Large intestine (tissue), 3 donors: Measurements from ENCODE around the gene ATP8A2. TPM values are rescaled to one million over a fixed set of nuclear protein-coding genes. Genes with fewer than 3 reads are reported as not detected.
"Not testable (repeated sequence)": the region's sequence is repeated elsewhere in the genome, so short reads cannot be mapped to it uniquely, and the experiment has no call there.

Experiments
- DNase-seq, 2 donors: peaks; one replicate each; pipeline versions ENCODE4 v3.0.0 to v3.0.0-alpha.2; 2013
- H3K27ac ChIP-seq: one replicate; pipeline ENCODE4 v1.5.1; 2013; ENCODE audit warnings: low read length
- H3K27me3 ChIP-seq: 2 replicates; pipeline ENCODE4 v1.6.1; 2013; ENCODE audit warnings: low read length; ENCODE audit not compliant: control insufficient read depth, insufficient read depth
- H3K36me3 ChIP-seq: 2 replicates; pipeline ENCODE4 v1.6.1; 2013; ENCODE audit warnings: low read length; ENCODE audit not compliant: control insufficient read depth, insufficient read depth
- H3K4me1 ChIP-seq: one replicate; pipeline ENCODE4 v1.6.1; 2013; ENCODE audit warnings: low read length; ENCODE audit not compliant: control insufficient read depth, insufficient read depth
- H3K4me3 ChIP-seq: one replicate; pipeline ENCODE4 v1.5.1; 2013; ENCODE audit warnings: low read length
- H3K9me3 ChIP-seq: one replicate; pipeline ENCODE4 v1.6.1; 2013; ENCODE audit warnings: mild to moderate bottlenecking, low read depth, low read length, moderate library complexity; ENCODE audit not compliant: control insufficient read depth
- WGBS: methylation state at CpG from one replicate; pipeline ENCODE4 v1.1.5; 2013; ENCODE audit warnings: low lambda C conversion rate; ENCODE audit not compliant: insufficient coverage; 5-methylcytosine and 5-hydroxymethylcytosine counted together
- polyA plus RNA-seq: library from polyadenylated mRNA; unstranded; fragments of 120-200 nt; gene quantifications from one replicate; pipeline ENCODE4 v1.2.1, GENCODE V29; 2013

Gene ATP8A2
- polyA plus RNA-seq, 1 donor: 2.3 TPM

DNA sequence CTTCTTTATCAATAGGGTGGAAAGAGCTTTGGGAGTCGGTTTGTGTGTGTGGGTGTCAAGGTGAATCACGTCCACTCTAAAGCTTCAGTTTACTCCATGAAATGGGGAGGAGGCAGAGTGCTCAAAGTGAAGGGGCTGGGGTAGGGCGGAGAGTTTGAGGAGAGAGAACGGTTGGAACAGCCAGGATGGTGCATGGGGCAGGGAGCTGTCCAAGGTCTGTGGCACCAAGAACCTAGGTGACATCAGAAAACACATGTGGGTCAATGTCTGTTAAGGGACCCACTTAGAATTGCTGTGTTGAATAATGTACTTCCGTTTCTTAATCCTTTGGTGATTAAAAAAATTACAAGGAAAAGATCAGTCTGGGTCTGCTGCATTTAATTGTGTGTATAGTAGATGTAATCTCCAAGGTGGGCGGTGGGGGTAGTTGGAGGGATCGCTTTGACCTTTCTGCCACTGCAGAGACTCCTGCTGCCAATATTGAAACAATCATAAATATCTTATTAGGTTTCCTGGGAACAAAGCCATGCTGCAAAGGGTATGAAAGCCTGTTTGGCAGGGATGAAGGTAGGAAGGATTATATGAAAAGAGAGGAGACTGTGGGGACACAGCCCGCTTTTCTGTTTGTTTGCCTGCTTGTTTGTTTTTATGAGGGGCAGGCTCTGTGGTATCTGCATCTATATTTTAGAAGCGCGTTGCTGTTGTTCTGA lies 122.3 kb downstream of the ATP8A2 start:
- H3K4me3 ChIP-seq: no peak overlapping the region
- WGBS: 0% methylated on average over 1 of the region's 10 CpGs
- no peaks in the 10 kb centered on the region for H3K4me1 ChIP-seq
- H3K27ac ChIP-seq: no peak overlapping the region
- no peaks in the 10 kb centered on the region for H3K36me3 ChIP-seq
- H3K9me3 ChIP-seq: no peaks in the 10 kb centered on the region
- peaks cover 11% of the 10 kb centered on the region for H3K27me3 ChIP-seq
- no peak for DNase-seq

DNA sequence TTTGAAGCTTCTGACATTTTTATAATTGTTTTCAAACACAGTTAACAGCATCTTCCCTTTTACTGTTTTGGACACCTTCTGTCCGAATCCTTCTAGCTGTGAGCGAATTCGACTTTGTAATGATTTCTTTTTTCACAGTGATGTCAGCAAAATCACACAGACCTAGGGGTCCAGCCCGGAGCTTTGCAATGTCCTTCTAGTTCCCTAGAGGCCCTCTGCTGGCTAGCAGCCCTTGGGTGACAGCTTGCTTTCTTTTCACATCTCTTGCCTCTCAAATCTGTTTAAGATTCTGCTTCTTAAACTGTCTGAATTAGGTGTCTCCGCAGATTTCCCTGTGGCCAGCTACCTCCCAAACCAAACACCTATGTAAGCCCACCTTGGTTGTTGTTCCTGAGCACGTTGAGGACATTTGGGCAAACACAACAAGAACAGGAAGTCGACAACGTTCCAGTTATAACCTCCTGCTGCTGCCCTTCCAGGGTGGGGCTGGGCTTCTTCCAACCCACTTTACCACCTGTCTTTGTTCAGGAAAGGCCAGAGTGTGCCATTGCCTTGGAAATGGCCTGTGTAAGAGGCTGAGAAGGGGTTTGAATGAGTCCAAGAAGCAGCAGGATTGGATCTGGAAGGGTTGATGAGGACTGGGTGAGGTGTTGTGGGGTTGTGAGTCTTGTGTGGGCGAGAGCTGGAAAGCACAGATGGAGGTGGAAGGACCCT lies 123.1 kb downstream of the ATP8A2 start:
- no CpG with 5 or more reads among the region's 9 CpGs for WGBS
- Histone ChIP-seq H3K36me3 (no peaks in the 10 kb centered on the region), H3K27me3 (peaks cover 7% of the 10 kb centered on the region)

GRCh38 chr13:25501231-25501630 lies 129.5 kb downstream of the ATP8A2 start:
- Histone ChIP-seq H3K4me3 (no peak overlapping the region), H3K9me3 (no peaks in the 10 kb centered on the region), H3K36me3 (no peaks in the 10 kb centered on the region), H3K4me1 (no peaks in the 10 kb centered on the region), H3K27me3 (no peaks in the 10 kb centered on the region), H3K27ac (no peak overlapping the region)
- DNase-seq: no peak
- WGBS: 80% methylated on average over 1 of the region's 3 CpGs

More for the DNA sequence above, 123.1 kb downstream of the ATP8A2 start:
- no peak overlapping the region for H3K27ac ChIP-seq
- DNase-seq: no peak
- no peaks in the 10 kb centered on the region for H3K9me3 ChIP-seq
- H3K4me1 ChIP-seq: no peaks in the 10 kb centered on the region
- no peak overlapping the region for H3K4me3 ChIP-seq

GRCh38 chr13:25502031-25502430 lies 130.3 kb downstream of the ATP8A2 start:
- Histone ChIP-seq H3K4me3 (no peak overlapping the region), H3K27ac (no peak overlapping the region), H3K9me3 (no peaks in the 10 kb centered on the region), H3K36me3 (no peaks in the 10 kb centered on the region), H3K4me1 (no peaks in the 10 kb centered on the region), H3K27me3 (no peaks in the 10 kb centered on the region)
- no peak for DNase-seq
- WGBS: 83% methylated on average over 1 of the region's 3 CpGs

GRCh38 chr13:25502551-25502950 lies 130.8 kb downstream of the ATP8A2 start:
- no CpG with 5 or more reads among the region's 6 CpGs for WGBS

DNA sequence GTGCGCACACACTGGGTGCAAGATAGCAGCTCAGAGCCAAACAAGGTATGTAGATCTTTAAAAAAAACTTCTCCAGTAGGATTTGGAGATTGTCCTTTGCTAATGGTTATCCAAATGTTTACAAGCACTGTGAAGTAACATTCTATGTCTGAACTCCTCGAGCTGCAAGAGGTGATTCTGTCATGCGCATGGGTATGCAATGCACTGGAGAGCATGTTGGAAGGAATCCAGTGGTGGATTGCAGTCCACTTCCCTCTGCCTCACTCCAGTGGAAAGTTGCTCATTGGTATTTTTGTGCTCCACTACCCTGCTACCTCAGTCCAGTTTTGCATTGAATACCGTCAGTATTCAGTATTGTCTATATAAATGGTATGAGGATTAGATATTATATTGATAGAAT lies 132.1 kb downstream of the ATP8A2 start:
- no peaks in the 10 kb centered on the region for H3K4me1 ChIP-seq
- WGBS: no CpG with 5 or more reads among the region's 4 CpGs

More at GRCh38 chr13:25502551-25502950, 130.8 kb downstream of the ATP8A2 start:
- Histone ChIP-seq H3K9me3 (no peaks in the 10 kb centered on the region), H3K36me3 (no peaks in the 10 kb centered on the region), H3K27ac (no peak overlapping the region), H3K4me1 (no peaks in the 10 kb centered on the region), H3K27me3 (no peaks in the 10 kb centered on the region), H3K4me3 (no peak overlapping the region)
- no peak for DNase-seq

DNA sequence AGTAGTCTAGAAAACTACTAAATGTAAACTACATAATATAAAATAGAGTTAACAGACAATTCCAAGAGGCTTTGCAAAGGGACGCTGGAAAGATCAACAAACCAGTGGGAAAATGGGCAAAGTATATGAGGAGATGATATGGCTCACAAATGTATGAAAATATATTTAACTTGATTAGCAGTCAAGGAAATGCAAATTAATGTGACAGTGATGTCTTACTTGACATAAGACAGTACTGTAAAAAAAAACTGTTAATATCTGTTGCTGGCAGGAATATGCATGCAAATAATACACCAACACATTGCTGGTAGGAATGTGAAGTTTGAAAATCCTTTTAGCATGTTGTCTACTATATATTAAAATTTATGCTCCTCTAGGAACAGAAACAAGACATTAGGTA lies 136.1 kb downstream of the ATP8A2 start:
- Histone ChIP-seq H3K9me3 (peaks cover under 1% of the 10 kb centered on the region), H3K4me3 (no peak overlapping the region), H3K36me3 (no peaks in the 10 kb centered on the region), H3K27ac (no peak overlapping the region), H3K27me3 (no peaks in the 10 kb centered on the region), H3K4me1 (no peaks in the 10 kb centered on the region)
- no peak for DNase-seq
- WGBS: no CpG with 5 or more reads among the region's 1 CpG

More for the DNA sequence above, 132.1 kb downstream of the ATP8A2 start:
- H3K9me3 ChIP-seq: no peaks in the 10 kb centered on the region
- no peaks in the 10 kb centered on the region for H3K36me3 ChIP-seq
- DNase-seq: no peak
- H3K27me3 ChIP-seq: no peaks in the 10 kb centered on the region
- no peak overlapping the region for H3K27ac ChIP-seq
- H3K4me3 ChIP-seq: no peak overlapping the region

- WGBS: no CpG with 5 or more reads among the region's 32 CpGs
These were observed 141.3 kb downstream of the ATP8A2 start for GRCh38 chr13:25513060-25513459.

GRCh38 chr13:25518441-25518840 lies 146.7 kb downstream of the ATP8A2 start:
- Histone ChIP-seq H3K36me3 (no peaks in the 10 kb centered on the region), H3K9me3 (peaks cover 4% of the 10 kb centered on the region), H3K27ac (no peak overlapping the region), H3K4me3 (no peak overlapping the region), H3K4me1 (no peaks in the 10 kb centered on the region), H3K27me3 (no peaks in the 10 kb centered on the region)
- WGBS: no CpG with 5 or more reads among the region's 5 CpGs
- DNase-seq: no peak

More at GRCh38 chr13:25513060-25513459, 141.3 kb downstream of the ATP8A2 start:
- H3K36me3 ChIP-seq, H3K27me3 ChIP-seq, H3K4me3 ChIP-seq, H3K4me1 ChIP-seq, H3K27ac ChIP-seq, DNase-seq: not testable (repeated sequence)
- H3K9me3 ChIP-seq: peaks cover 11% of the 10 kb centered on the region

DNA sequence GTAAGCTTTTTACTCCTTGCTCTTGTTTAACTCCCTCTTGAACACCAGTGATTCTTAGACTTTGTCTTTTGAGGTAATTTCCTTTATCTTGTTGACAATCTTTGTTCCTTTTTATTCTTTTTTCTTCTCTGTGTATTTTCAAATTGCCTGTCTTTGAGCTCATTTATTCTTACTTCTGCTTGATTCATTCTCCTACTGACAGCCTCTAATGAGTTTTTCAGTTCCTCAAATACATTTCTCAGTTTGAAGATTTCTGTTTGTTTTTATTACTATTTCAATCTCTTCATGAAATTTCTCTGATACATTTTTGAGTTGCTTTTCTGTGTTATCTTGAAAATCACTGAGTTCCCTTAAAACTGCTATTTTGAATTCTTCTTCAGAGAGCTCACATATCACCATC lies 154.1 kb downstream of the ATP8A2 start:
- H3K36me3 ChIP-seq: no peaks in the 10 kb centered on the region
- H3K27ac ChIP-seq: no peak overlapping the region
- H3K9me3 ChIP-seq: peaks cover 4% of the 10 kb centered on the region
- H3K4me3 ChIP-seq: no peak overlapping the region
- H3K27me3 ChIP-seq: no peaks in the 10 kb centered on the region
- no peak for DNase-seq
- no peaks in the 10 kb centered on the region for H3K4me1 ChIP-seq
